Stimulated activated CD4-positive, alpha-beta T cell treated with anti-CD3 and anti-CD28 coated beads, Interleukin-4, amount 100 ng/mL, for 48 hours (primary cell): ENCODE results near the gene TIA1.
"Not testable (repeated sequence)": the region's sequence is repeated elsewhere in the genome, so short reads cannot be mapped to it uniquely, and the experiment has no call there.

Experiments
- DNase-seq, 2 donors: peaks; one replicate each; pipeline ENCODE4 v3.0.0-alpha.2; 2020; ENCODE audit warnings: low read depth in 2 of 2

The TIA1 gene

GRCh38 chr2:70214953-70215549 is 33.4 kb downstream of the TIA1 start:
- no peak for DNase-seq

GRCh38 chr2:70214365-70214764 is 34.1 kb downstream of the TIA1 start:
- no peak for DNase-seq

GRCh38 chr2:70212298-70212932 is 36.0 kb downstream of the TIA1 start:
- no peak for DNase-seq

- no peak for DNase-seq
These were observed 36.8 kb downstream of the TIA1 start for GRCh38 chr2:70211595-70211994.

GRCh38 chr2:70204452-70204851 is 44.0 kb downstream of the TIA1 start:
- no peak for DNase-seq

- no peak for DNase-seq
These were observed 45.3 kb downstream of the TIA1 start for GRCh38 chr2:70203086-70203485.

GRCh38 chr2:70202236-70202806 is 46.1 kb downstream of the TIA1 start:
- no peak for DNase-seq

- no peak for DNase-seq
These were observed 46.6 kb downstream of the TIA1 start for GRCh38 chr2:70201831-70202230.

- DNase-seq = no peak
These were observed 47.1 kb downstream of the TIA1 start for GRCh38 chr2:70201225-70201768.

- no peak for DNase-seq
These were observed 49.0 kb downstream of the TIA1 start for GRCh38 chr2:70199320-70199864.

GRCh38 chr2:70192516-70192915 is 55.9 kb downstream of the TIA1 start:
- no peak for DNase-seq

GRCh38 chr2:70191244-70191735 is 57.1 kb downstream of the TIA1 start:
- DNase-seq = no peak

- DNase-seq = peak; percentile 94 to 97
These were observed 57.8 kb downstream of the TIA1 start, which contains the start of gene C2orf42 for GRCh38 chr2:70190418-70191243. Gene C2orf42, minus strand, starts transcription at chr2:70191019. Its CDS starts 9,034 bp downstream, at chr2:70181985.

- DNase-seq = no peak
These were observed 60.0 kb downstream of the TIA1 start for GRCh38 chr2:70188460-70188859.

- DNase-seq = not testable (repeated sequence)
These were observed 61.3 kb downstream of the TIA1 start for GRCh38 chr2:70187170-70187569.

- DNase-seq = no peak
These were observed 65.7 kb downstream of the TIA1 start for GRCh38 chr2:70182689-70183088.

GRCh38 chr2:70181363-70181956 is 67.0 kb downstream of the TIA1 start:
- no peak for DNase-seq

GRCh38 chr2:70173520-70173919 is 74.9 kb downstream of the TIA1 start:
- DNase-seq = no peak

GRCh38 chr2:70169654-70170245 is 78.7 kb downstream of the TIA1 start:
- DNase-seq = not testable (repeated sequence)

GRCh38 chr2:70161069-70161534 is 87.3 kb downstream of the TIA1 start:
- no peak for DNase-seq

- DNase-seq = no peak
These were observed 87.9 kb downstream of the TIA1 start for GRCh38 chr2:70160545-70160944.
